ENCODE results near the gene PINLYP. TPM values are rescaled to one million over a fixed set of nuclear protein-coding genes. Genes with fewer than 3 reads are reported as not detected.

PINLYP gene
- total and polyA plus RNA-seq, 7 donors: 0.66 to 1.3 (median 0.88) TPM; not detected in 1

GRCh38 chr19:43534305-43534815 is 41.2 kb upstream of the PINLYP start:
- no peak for ATAC-seq
- Histone ChIP-seq H3K4me3 (peak overlapping the region; percentile 76), H3K4me1 (no peaks in the 10 kb centered on the region), H3K27ac (peak overlapping the region; percentile 75), H3K9me3 (peaks cover 6% of the 10 kb centered on the region), H3K36me3 (ENCODE audit: insufficient read depth in 1 of 2, low read depth in 1 of 2) (peaks cover 0 to 18% of the 10 kb centered on the region in 2 donors), H3K27me3 (ENCODE audit: insufficient read depth in 3 of 3, low read length in 2 of 3) (no peaks in the 10 kb centered on the region)
- 10 to 11% (median 11%) methylated on average over 17 of the region's 17 CpGs for WGBS, 3 donors
- no peak for TF ChIP-seq CTCF (IDR thresholded peaks at IDR 0.05)
- intact Hi-C loops (cut with DNase I): loop anchor here (5.0 to 10.0 kb wide), 2 partner anchors 60 to 63 kb away; partner anchors contain the start of genes IRGQ (in 2 of the 2) and ZNF576 (in 2 of the 2)
- DNase-seq: no peak

- DNase-seq (peak; percentile 72 to 85), ATAC-seq (peak; percentile 22 to 41 (median 33))
- no peaks in the 10 kb centered on the region for H3K27me3 ChIP-seq (ENCODE audit: insufficient read depth in 3 of 3, low read length in 2 of 3)
- H3K4me3 ChIP-seq: no peak overlapping the region
- peak; percentile 50 for TF ChIP-seq CTCF (IDR thresholded peaks at IDR 0.05)
- H3K36me3 ChIP-seq (ENCODE audit: insufficient read depth in 1 of 2, low read depth in 1 of 2): peaks cover 0 to 22% of the 10 kb centered on the region in 2 donors
- WGBS, 3 donors: 43 to 60% (median 51%) methylated on average over 28 to 62 of the region's 62 CpGs
- intact Hi-C loops (cut with DNase I): loop anchor here (5.0 to 10.0 kb wide), 3 partner anchors 60 to 117 kb away; partner anchors contain the start of genes IRGQ (in 2 of the 2) and ZNF576 (in 2 of the 2)
- H3K4me1 ChIP-seq: no peaks in the 10 kb centered on the region
- peak overlapping the region; percentile 75 for H3K27ac ChIP-seq
- peaks cover 7% of the 10 kb centered on the region for H3K9me3 ChIP-seq
Measured at GRCh38 chr19:43534816-43535761, 40.5 kb upstream of the PINLYP start.

- DNase-seq (no peak), ATAC-seq (no peak)
- TF ChIP-seq CTCF (IDR thresholded peaks at IDR 0.05): no peak
- peaks cover 7% of the 10 kb centered on the region for H3K9me3 ChIP-seq
- no peak overlapping the region for H3K27ac ChIP-seq
- no peaks in the 10 kb centered on the region for H3K4me1 ChIP-seq
- no peaks in the 10 kb centered on the region for H3K27me3 ChIP-seq (ENCODE audit: insufficient read depth in 3 of 3, low read length in 2 of 3)
- no peak overlapping the region for H3K4me3 ChIP-seq
- intact Hi-C loops (cut with DNase I): loop anchor here in 1 of 2 donors (5.0 to 10.0 kb wide), 2 partner anchors 56 to 113 kb away; partner anchors contain the start of genes IRGQ and ZNF576
- H3K36me3 ChIP-seq (ENCODE audit: insufficient read depth in 1 of 2, low read depth in 1 of 2): peaks cover 0 to 58% of the 10 kb centered on the region in 2 donors
Measured at GRCh38 chr19:43538922-43539321, 36.7 kb upstream of the PINLYP start.

- no peaks in the 10 kb centered on the region for H3K27me3 ChIP-seq (ENCODE audit: insufficient read depth in 3 of 3, low read length in 2 of 3)
- WGBS, 3 donors: 93 to 98% (median 96%) methylated on average over 3 of the region's 3 CpGs
- H3K9me3 ChIP-seq: peaks cover 7% of the 10 kb centered on the region
- H3K27ac ChIP-seq: no peak overlapping the region
- no peak overlapping the region for H3K4me3 ChIP-seq
- TF ChIP-seq CTCF (IDR thresholded peaks at IDR 0.05): no peak
- ATAC-seq: no peak
- H3K36me3 ChIP-seq (ENCODE audit: insufficient read depth in 1 of 2, low read depth in 1 of 2): peaks cover 0 to 72% of the 10 kb centered on the region in 2 donors
- intact Hi-C loops (cut with DNase I): no loop called here
- no peak for DNase-seq
- H3K4me1 ChIP-seq: no peaks in the 10 kb centered on the region
Measured at GRCh38 chr19:43540381-43540780, 35.2 kb upstream of the PINLYP start.
